ENCODE results near the gene MTHFR.

Gene MTHFR

GRCh38 chr1:11805422-11806306 lies at the start of gene MTHFR, which contains the start of gene CLCN6:
Gene MTHFR, minus strand, starts transcription at chr1:11805964. Its CDS starts 2,848 bp downstream, at chr1:11803116.
Gene CLCN6, plus strand, starts transcription at chr1:11806191. Its CDS starts 72 bp downstream, at chr1:11806263.
- peak; percentile 100 for DNase-seq (ENCODE audit: low spot score)

GRCh38 chr1:11855430-11855829 lies 49.7 kb upstream of the MTHFR start:
- no peak for DNase-seq (ENCODE audit: low spot score)

- DNase-seq (ENCODE audit: low spot score): no peak
Observed at GRCh38 chr1:11854519-11854918, 48.8 kb upstream of the MTHFR start.

GRCh38 chr1:11851180-11851579 lies 45.4 kb upstream of the MTHFR start:
- DNase-seq (ENCODE audit: low spot score): no peak

- DNase-seq (ENCODE audit: low spot score): no peak
Observed at GRCh38 chr1:11850156-11850555, 44.4 kb upstream of the MTHFR start.

GRCh38 chr1:11848373-11848700 lies 42.6 kb upstream of the MTHFR start:
- DNase-seq (ENCODE audit: low spot score): no peak

GRCh38 chr1:11847667-11848372 lies 42.1 kb upstream of the MTHFR start, which contains the start of gene NPPA:
Gene NPPA, minus strand, starts transcription at chr1:11847783. Its CDS starts 99 bp downstream, at chr1:11847684.
- DNase-seq (ENCODE audit: low spot score): no peak

- no peak for DNase-seq (ENCODE audit: low spot score)
Observed at GRCh38 chr1:11845641-11846335, 40.0 kb upstream of the MTHFR start.

- no peak for DNase-seq (ENCODE audit: low spot score)
Observed at GRCh38 chr1:11842154-11843041, 36.6 kb upstream of the MTHFR start.

GRCh38 chr1:11841245-11842153 lies 35.7 kb upstream of the MTHFR start:
- DNase-seq (ENCODE audit: low spot score): no peak

GRCh38 chr1:11839727-11840705 lies 34.3 kb upstream of the MTHFR start:
- DNase-seq (ENCODE audit: low spot score): no peak

GRCh38 chr1:11838349-11839272 lies 32.8 kb upstream of the MTHFR start:
- peak; percentile 81 for DNase-seq (ENCODE audit: low spot score)

GRCh38 chr1:11837767-11838348 lies 32.1 kb upstream of the MTHFR start:
- DNase-seq (ENCODE audit: low spot score): no peak

GRCh38 chr1:11836955-11837766 lies 31.4 kb upstream of the MTHFR start:
- DNase-seq (ENCODE audit: low spot score): no peak

- DNase-seq (ENCODE audit: low spot score): no peak
Observed at GRCh38 chr1:11835441-11836225, 29.9 kb upstream of the MTHFR start.

GRCh38 chr1:11833900-11834299 lies 28.1 kb upstream of the MTHFR start:
- DNase-seq (ENCODE audit: low spot score): no peak
